Superior temporal gyrus (tissue), 1 donor: ENCODE data around the gene ADGB.

Source experiments
- DNase-seq: peaks from one replicate; pipeline ENCODE4 v3.0.0-alpha.2; 2016; ENCODE audit errors: extremely low spot score

The ADGB gene

DNA sequence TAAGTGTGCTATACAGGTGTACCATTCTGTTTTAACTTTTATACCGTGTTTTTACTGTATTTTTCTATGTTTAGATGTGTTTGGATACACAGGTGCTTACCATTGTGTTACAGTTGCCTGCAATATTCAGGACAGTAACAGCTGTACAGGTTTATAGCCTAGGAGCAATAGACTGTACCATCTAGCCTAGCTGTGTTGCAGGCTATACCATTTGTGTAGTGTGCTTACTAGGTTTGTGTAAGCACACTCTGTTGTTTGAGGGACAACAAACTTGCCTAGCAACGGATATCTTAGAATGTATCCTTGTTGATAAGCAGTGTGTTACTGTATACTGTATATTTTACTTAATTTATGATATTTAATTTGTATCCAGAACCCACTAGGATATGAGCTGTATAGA, 35.2 kb downstream of the ADGB start:
- no peak for DNase-seq

GRCh38 chr6:146635165-146635564, 36.4 kb downstream of the ADGB start:
- DNase-seq = no peak

GRCh38 chr6:146636481-146636880, 37.7 kb downstream of the ADGB start:
- DNase-seq = no peak

- DNase-seq = no peak
These were observed 44.1 kb downstream of the ADGB start for GRCh38 chr6:146642921-146643320.

DNA sequence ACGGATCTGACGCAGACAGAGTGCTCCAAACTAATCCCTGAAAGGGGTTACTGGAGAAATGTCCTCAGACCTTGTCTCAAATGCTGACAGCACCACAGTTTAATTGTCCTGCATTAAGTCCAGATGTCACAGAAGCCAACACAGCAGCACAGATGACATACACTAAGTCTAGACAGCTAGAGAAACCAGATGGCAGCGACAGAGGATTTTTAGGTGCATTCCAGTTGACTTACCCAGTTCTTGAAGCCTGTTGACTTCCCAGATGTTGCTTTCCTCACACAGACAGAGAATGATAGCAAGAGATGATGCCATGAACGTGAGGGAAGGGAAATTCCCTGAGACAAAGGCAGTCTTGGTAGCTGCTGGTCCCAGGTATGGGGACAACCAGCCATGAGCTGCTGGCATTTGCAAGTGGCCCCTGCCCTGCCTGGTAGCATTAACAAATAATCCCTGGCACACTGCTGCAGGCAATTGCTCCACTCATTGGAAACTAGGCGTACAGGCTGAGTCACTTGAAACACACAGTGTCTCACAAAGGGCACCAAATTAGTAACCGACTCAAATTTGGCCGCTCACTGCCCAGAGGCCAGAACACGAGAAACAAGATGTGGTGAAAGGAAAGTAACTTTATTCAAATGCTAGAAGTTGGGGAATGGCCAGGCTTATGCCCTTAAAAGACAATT, 52.2 kb downstream of the ADGB start:
- no peak for DNase-seq

- no peak for DNase-seq
These were observed 52.7 kb downstream of the ADGB start for GRCh38 chr6:146651482-146651863.

- no peak for DNase-seq
These were observed 58.7 kb downstream of the ADGB start for GRCh38 chr6:146657432-146657831.

GRCh38 chr6:146664871-146665360, 66.1 kb downstream of the ADGB start:
- DNase-seq = no peak

DNA sequence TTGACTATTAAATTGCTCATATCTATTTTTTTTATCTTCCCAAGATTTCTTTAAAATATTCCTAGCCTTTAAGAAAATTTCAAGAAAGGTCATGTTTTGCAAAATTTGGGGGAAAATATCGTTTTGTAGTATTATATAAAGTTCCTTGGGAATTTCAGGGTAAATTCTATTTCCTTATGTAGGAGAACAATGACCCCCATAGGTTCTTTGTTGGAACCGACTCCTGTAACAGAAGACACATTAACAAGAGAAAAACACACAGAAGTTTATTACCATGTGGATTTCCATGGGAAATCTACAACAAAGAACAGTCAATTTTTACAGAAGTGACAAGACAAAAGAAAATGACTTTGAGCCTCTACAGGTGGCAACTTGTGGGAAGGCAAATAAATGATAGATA, 68.1 kb downstream of the ADGB start:
- DNase-seq = no peak

- DNase-seq = no peak
These were observed 71.4 kb downstream of the ADGB start for GRCh38 chr6:146670161-146670560.

DNA sequence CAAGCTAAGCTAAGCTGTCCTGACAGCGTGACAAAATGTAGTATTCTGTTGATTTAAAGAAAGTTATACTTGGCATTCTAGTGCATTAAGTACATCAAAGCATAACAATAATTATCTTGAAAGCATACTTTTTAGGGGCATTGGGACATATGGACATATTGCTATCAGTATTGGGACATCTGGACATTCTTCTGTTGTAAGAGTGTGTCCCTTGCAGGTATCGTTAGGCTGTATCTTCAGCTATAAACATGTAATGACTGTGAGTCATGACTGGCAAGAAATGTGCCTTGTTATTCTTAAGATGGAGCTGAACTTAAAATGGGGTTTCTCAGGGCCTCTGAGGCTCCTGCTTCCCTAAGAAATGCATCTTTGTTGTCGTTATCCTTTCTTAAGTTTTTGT, 74.3 kb downstream of the ADGB start:
- DNase-seq = no peak

- DNase-seq = no peak
These were observed 80.6 kb downstream of the ADGB start for GRCh38 chr6:146679386-146679785.

GRCh38 chr6:146682919-146683318, 84.1 kb downstream of the ADGB start:
- no peak for DNase-seq

GRCh38 chr6:146689806-146690205, 91.0 kb downstream of the ADGB start:
- DNase-seq = no peak

DNA sequence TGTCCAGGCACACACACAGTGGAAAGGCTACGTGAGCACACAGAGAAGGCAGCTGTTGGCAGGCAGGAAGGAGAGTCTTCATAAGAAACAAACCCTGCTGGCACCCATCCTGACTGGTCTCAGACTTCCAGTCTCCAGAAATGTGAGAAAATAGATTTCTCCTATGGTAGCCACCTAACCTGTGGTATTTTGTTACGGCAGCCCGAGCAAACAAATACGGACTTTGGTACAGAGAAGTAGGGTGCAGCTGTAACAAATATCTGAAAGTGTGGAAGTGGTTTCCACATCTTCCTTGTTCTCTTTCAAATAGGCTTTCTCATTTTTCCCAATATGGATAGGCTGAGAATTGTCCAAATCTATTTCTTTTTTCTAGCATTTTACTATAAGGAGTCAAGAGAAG, 94.6 kb downstream of the ADGB start:
- no peak for DNase-seq

DNA sequence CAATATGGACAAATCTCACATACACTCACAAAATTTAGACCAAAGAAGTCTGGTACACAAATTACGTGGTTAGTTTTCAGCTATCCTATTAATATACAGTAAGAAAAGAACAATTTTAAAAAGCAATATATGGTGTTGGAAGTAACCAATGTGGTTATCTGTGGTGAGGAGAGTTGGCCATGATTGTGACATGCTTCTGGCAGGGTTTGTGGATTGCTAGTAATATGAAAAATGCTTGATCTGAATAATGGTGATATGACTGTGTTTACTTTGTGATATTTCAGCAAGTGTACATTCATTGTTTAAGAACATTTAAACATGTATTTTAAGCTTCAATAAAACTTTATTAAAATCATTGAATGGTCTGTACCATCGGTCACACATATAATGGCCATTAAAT, 99.1 kb downstream of the ADGB start:
- no peak for DNase-seq

DNA sequence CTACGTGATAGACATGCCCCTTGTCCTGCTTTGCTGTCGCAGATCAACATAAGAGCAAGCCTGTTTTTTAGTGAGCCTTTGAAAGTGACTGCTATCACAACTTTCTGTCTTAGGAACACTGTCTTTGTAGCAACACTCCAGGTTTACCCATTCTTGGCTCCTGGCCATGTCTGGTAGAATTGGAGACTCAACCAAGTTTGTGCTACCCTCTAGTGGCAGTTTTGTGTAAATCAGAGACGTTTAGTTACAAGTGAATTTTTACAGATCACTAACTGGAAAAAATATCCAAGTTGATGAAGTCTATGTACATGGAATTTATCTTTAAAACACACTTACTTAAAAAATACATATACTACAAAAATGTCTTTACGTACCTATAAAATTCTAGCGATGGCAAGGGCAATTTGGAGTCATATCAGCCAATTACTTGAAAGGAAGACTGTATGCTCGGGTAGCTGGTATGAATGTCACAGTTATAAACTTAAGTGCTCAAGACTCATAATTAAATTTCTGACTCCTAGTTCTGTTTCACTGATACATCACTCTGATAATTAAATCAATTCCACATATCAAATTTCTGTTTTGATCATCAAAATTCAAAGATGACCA, 101.4 kb downstream of the ADGB start:
- peak; percentile 96 for DNase-seq

DNA sequence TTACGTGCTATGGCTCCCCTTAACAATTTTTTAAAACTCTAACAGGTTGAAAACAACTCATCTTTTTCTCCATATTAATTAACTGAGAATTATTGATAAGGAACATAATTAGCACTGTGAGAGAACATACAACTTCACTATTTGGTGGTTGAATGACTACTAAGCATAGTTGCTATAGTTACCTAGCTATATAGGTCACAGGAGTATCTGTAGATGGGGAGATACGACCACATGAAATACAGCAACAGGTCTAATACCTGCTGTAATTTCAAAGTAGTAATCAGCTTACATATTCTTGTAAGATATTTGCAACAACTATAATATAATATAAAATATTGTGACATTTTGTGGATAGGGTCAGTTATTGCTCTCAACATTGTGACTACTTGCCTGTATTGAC, 102.9 kb downstream of the ADGB start:
- DNase-seq = no peak

- no peak for DNase-seq
These were observed 110.4 kb downstream of the ADGB start for GRCh38 chr6:146709036-146709622.

- DNase-seq = no peak
These were observed 120.6 kb downstream of the ADGB start for GRCh38 chr6:146719387-146719786.

DNA sequence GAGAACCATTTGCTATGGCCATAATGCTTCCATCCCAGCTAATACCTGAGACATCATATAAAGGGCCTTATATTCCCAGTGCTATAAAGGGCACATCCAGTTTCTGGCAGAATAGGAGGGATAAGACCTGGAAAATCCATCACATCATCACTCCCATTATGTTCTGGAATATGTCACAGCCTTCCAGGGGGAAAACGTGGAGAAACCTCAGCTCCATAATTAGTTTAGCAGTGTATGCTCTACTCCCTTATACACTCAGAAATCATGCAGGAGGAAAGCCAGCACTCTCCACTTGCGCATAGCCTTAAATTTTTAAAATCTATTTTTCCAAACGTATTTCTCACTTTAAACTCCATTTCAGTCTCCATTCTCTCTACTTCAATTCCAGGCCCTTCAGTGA, 140.9 kb downstream of the ADGB start:
- no peak for DNase-seq

- no peak for DNase-seq
These were observed 142.8 kb downstream of the ADGB start for GRCh38 chr6:146741609-146742008.

DNA sequence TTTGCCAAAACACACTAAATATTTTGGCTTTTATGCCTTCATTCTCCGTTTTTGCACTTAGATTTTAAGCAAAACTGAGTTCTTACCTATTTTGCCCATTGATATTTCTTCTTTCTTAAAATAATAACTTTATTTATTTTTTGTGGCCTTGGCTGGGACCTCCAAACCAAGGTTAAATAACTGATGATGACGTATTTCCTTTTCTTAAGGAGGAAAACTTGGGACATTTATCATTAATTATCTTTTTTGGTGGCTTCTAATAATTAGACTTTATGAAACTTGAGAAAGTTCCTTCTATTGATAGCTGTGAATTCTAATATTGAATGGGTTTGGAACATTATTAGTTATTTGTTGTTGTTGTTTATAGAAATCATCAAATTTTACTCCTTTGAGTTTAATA, 154.5 kb downstream of the ADGB start:
- DNase-seq = no peak
